GM19025 (cell line): ENCODE results near the gene BICDL2.
A peak's percentile ranks its signal among the peaks of the same experiment; 100 is the strongest.

Experiments
- ATAC-seq: cut with Tn5 transposase; IDR thresholded peaks from one replicate; pipeline ENCODE4 v1.9.1; 2021; ENCODE audit warnings: mild to moderate bottlenecking, low read depth, moderate library complexity; ENCODE audit not compliant: unreplicated experiment

The BICDL2 gene

DNA sequence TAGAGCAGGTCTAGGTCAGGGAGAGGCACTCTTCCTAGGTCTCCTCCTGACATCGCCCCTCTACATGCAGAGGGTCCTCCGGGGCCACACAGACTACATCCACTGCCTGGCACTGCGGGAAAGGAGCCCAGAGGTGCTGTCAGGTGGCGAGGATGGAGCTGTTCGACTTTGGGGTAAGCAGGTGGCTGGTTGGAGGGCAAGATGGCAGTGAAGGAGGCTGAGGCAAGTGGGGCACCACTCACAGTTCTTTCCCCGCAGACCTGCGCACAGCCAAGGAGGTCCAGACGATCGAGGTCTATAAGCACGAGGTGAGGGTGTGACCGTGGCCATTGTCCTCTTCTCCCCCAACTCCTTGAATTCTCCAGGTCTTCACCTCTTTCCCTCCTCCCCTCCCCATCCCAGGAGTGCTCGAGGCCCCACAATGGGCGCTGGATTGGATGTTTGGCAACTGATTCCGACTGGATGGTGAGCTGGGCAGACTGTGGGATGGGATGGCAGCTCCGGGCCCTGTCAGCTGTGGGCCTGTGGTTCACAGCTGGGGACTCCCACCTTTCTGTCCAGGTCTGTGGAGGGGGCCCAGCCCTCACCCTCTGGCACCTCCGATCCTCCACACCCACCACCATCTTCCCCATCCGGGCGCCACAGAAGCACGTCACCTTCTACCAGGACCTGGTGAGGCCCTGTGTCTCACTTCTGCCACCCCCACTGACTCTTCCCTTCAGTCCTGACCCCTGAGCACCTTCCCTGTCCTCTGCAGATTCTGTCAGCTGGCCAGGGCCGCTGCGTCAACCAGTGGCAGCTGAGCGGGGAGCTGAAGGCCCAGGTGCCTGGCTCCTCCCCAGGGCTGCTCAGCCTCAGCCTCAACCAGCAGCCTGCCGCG lies 9.9 kb downstream of the BICDL2 start:
- ATAC-seq = no peak

DNA sequence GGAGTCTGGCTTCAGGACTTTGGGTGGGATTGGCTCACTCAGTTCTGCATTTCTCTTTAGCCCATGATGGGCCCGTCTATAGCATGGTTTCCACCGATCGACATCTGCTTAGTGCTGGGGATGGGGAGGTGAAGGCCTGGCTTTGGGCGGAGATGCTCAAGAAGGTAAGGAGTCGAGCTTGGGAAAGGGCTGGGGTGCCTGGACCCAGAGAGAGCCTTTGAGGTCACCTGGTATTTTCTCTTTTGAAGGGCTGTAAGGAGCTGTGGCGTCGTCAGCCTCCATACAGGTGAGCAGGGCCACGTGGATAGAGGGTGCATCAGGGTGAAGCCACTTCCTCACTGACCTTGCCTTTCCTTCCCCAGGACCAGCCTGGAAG lies 10.8 kb downstream of the BICDL2 start:
- ATAC-seq = no peak

DNA sequence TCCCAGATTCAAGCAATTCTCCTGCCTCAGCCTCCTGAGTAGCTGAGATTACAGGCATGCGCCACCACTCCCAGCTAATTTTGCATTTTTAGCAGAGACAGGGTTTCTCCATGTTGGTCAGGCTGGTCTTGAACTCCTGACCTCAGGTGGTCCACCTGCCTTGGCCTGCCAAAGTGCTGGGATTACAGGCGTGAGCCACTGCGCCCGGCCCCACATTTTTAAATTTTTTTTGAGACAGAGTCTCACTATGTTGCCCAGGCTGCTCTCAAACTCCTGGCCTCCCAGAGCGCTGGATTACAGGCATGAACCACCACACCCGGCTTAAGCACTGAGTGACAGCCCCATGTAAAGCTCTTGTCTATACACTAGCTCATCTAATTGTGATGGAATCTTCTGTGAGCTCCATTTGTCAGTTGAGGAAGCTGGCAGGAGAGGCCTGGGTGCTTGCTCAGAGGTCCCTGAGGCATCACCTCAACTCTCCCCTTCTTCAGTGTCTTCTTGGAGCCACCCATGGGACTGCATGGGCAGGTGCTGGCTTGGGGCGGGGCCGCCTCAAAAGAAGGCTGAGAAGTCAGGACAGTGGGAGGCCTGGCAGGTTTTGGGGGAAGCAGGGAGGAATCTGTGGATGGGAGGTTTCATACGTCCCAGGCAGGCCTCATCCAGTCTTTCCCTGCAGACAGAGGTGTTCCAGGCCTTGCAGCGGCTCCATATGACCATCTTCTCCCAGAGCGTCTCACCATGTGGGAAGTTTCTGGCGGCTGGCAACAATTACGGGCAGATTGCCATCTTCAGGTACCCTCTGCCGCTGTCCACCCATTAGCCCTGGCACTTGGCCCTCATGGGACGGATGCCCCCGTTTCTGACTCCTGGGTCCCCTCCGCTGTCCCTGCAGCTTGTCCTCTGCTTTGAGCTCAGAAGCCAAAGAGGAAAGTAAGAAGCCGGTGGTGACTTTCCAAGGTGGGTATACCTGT lies 11.4 kb downstream of the BICDL2 start:
- no peak for ATAC-seq

DNA sequence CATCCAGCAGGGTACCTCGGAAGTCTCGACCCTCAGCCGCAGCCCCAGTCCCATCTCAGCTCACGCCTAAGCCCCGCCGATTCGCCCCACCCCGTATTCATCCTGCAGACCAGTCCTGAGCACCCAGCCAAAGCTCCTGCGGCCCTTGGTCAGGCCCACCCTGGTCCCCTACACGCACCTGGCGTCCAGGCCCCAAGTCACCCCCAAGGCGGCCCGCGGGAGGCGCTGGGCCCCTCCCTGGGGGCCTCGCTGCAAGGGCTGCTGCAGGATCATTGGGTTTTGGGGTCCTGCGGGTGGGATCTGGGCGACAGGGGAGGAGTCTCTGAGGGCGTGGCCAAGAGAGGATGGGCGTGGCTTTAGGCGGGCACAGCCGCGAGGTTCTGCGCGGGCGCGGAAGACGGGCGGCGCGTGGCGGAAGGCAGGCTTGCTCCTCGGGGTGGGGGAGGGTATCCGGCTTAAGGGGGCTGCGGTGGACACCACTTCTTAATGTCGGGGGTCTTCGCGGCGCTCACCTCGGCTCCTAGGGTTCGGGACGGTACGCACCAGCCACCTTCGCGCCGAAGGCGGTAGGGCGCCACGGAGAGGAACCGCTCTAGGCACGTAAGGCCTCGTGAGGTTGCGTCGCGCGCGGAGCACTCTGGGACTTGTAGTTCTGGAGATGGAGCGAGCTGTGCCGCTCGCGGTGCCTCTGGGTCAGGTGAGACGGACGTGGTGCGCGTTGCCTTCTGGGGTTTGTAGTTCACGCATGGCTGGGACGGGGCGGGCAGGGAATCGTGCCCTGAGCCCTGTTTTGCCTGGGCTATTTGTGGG lies 12.9 kb downstream of the BICDL2 start, which contains the start of the genes HCFC1R1 and THOC6:
Gene HCFC1R1, minus strand, starts transcription at position 274 of the 810 bp plus-strand sequence. Its CDS starts 1 bp downstream, at position 273.
Gene THOC6, plus strand, starts transcription at position 367 of the 810 bp plus-strand sequence. Its CDS starts 292 bp downstream, at position 659.
- peak; percentile 69 for ATAC-seq

DNA sequence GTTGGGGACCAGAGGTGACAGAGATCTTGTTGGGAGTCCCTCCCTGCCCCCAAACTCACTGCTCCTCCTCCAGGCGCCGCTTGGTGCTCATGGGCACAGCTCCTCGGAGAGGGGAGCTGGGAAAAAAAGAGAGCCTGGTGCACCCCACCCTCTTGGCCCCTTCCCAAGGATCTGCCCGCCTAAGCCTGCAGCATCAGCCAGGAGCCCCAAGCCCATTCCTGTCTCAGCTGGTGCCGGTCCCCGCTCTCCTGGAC lies 13.4 kb downstream of the BICDL2 start:
- ATAC-seq = no peak

DNA sequence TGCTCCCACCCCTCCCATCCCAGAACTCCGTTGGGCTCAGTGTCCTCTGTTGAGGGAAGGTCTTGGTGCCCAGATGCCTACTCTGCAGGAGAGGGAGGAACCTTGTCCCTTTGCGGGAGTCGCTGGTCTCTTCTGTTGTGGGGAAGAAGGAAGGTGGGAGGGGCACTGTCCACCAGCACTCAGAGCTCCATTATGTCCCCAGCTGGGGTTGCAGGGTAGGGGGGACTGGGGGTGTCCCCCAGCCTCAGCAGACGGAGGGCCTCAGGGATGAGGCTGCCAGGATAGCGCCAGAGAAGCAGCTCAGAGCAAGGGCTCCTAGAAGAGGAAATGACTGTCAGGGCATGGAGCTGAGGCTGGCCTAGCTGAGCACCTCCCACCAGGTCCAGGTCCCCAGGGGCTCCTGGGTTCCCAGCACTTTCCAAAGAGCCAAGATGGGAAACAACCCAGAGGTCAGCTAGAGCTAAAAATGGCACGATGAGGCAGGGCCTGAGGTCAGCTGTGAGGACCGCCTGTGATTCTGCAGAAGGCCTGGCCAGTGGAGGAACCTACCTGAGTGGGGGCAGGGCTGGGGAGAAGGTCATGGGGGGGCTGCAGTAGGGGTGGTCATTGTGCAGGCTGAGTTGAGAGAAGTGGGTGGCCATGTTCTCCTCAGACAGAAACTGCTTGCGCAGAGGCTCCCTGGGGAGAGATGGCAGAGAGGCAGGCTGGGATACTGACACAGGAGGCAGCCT lies 13.9 kb downstream of the BICDL2 start:
- no peak for ATAC-seq

DNA sequence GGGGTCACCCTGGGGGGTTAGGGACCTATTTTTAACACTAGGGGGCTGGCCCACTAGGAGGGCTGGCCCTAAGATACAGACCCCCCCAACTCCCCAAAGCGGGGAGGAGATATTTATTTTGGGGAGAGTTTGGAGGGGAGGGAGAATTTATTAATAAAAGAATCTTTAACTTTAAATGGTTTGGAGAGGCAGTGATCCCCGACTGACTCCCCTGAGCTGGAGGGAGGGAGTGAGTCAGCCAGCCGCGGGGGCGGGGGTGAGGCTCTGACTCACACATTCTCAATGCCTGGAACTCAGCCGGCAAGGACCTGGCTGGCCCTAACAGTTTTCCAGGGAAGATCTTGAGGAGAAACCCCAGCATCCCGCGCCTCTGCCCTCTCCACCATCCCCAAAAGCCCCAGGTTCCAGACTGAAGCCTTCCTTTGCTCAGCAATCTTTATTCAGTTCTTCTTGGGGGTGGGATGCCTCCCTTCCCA lies 14.5 kb downstream of the BICDL2 start:
- no peak for ATAC-seq

DNA sequence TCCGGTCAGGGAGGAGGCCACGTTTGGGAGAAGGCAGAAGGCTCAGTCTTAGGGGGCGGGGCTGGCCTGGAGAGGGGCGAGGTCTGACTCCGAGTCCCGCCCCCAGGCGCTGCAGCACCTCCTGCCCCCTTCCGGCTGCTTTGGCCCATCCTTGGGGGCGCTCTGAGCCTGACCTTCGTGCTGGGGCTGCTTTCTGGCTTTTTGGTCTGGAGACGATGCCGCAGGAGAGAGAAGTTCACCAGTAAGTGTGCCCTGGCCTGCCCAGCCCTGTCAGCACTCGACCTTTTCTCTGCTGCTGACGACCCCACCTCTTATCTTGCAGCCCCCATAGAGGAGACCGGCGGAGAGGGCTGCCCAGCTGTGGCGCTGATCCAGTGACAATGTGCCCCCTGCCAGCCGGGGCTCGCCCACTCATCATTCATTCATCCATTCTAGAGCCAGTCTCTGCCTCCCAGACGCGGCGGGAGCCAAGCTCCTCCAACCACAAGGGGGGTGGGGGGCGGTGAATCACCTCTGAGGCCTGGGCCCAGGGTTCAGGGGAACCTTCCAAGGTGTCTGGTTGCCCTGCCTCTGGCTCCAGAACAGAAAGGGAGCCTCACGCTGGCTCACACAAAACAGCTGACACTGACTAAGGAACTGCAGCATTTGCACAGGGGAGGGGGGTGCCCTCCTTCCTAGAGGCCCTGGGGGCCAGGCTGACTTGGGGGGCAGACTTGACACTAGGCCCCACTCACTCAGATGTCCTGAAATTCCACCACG lies 15.1 kb downstream of the BICDL2 start:
- ATAC-seq = no peak

DNA sequence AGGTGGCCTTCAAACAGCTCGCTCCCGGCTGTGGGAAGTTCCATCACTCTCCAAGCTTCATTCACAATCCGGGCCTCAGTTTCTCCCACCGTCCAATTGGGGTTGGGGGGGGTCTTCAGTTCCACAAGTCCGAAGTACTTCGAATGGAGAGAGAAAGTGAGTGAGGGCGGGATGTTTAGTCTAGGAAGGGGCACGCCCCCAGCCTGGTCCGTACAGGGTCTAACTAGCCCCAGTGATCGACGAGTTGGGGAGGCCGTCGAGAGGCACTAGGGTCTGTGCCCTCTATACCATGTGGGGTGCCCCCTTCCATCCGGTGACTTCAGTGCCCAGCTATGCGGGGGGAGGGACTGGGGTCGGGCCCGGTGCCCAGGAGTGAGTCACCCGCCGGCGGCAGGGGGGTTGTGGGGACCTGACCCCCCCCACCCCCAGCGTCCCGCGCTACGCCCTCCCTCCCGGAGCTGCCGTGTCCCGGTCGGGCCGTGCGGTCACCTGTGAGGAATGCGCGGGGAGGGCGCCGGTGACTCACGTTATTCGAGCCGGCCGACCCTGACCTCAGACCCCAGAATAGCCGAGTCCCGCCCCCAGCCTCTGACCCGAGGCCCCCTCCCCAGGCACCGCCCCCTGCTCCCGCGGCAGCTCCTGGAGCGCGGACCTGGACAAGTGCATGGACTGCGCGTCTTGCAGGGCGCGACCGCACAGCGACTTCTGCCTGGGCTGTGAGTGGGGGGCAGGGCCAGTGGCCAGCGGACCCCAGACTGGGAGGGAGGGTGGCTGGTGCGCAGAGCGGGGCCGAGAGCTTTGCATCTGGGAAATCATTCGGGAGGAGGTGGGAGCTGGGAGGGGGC lies 15.9 kb downstream of the BICDL2 start:
- ATAC-seq = no peak

DNA sequence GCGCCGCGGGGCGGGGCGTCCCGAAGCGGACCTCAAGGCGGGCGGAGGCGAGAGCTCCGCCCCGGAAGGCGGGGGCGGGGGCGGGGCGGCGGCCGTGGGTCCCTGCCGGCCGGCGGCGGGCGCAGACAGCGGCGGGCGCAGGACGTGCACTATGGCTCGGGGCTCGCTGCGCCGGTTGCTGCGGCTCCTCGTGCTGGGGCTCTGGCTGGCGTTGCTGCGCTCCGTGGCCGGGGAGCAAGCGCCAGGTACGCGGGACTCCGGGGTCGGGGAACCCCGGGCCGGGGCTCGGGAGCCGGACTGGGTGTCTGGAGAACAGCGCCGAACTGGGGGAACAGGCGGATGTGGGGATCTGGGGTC lies 16.5 kb downstream of the BICDL2 start, which contains the start of gene TNFRSF12A:
Gene TNFRSF12A, plus strand, starts transcription at position 122 of the 357 bp plus-strand sequence. Its CDS starts 30 bp downstream, at position 152.
- no peak for ATAC-seq

DNA sequence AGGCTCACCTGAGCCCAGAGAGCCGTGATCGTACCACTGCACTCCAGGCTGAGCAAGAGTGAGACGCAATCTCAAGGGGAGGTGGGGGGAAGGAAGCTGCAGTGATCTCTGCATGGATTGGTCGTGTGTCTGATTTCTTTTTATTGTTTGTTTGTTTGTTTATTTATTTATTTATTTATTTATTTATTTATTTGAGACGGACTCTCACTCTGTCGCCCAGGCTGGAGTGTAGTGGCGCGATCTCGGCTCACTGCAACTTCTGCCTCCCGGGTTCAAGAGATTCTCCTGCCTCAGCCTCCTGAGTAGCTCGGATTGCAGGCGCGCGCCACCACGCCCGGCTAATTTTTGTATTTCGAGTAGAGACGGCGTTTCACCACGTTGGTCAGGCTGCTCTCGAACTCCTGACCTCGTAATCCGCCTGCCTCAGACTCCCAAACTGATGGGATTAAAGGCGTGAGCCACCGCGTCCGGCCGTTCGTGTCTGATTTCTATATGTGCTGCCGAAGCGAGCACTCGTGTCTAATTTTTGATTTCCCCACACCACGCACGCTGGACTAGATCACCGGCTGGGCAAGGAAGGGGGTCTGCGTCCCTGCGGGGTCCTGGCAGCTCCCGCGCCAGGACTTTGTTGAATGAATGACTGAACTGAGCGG lies 17.0 kb downstream of the BICDL2 start:
- ATAC-seq = no peak

DNA sequence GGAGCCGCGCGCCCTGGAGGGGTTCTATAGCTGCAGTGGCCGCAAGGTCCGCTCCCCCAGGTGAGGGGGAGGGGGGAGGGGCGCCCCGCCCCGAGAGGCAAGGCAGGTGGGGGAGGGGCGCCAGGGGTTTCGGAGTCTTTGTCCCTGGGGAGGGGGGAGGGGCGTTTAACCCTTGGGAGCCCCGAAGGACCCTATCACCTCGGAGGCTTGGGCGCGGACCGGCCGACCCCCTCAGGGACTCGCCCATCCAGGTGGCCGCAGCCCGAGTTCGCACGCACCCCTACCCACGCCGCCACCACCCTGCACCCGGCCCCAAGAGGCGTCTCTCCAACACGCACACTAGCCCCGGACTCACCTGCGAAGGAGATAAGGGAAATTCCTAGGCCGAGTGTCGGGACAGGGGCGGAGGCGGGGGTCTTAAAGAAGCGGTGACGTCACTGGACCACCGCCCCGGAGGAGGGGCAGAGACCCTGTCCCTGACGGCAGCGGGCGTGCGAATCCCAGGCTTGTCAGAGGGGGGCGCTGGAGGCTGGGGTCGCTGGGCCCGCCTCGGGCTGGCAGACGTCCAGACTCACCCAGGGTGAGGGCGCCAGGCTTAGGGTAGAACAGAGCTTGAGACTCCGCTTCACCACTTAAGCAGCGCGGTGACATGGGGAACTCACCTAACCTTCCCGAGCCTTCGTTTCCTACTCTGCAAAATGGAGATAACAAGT lies 18.8 kb downstream of the BICDL2 start, which contains the start of gene CLDN6:
Gene CLDN6, minus strand, starts transcription at position 390 of the 713 bp plus-strand sequence. CDS start 2,162 bp downstream, outside the sequence.
- ATAC-seq = no peak

DNA sequence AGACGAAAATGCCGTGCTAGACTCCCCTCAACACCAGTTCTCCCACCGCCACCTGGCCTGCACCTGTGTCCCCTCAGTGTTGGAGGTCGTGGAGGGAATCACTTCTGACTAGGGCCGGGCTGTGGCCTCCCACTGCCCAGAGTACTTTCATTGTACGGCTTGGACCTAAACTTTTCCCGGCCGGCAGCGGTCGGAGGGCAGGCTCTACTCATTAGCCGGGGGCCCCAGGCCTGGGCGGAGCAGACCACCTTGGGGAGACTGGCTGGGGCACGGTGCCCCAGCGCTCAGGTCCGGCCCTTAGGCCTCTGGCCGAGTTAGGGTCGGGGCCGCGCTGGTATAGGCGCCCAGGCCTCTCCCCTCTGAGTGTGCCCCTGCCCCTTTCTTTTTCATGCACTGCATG lies 19.4 kb downstream of the BICDL2 start:
- no peak for ATAC-seq

DNA sequence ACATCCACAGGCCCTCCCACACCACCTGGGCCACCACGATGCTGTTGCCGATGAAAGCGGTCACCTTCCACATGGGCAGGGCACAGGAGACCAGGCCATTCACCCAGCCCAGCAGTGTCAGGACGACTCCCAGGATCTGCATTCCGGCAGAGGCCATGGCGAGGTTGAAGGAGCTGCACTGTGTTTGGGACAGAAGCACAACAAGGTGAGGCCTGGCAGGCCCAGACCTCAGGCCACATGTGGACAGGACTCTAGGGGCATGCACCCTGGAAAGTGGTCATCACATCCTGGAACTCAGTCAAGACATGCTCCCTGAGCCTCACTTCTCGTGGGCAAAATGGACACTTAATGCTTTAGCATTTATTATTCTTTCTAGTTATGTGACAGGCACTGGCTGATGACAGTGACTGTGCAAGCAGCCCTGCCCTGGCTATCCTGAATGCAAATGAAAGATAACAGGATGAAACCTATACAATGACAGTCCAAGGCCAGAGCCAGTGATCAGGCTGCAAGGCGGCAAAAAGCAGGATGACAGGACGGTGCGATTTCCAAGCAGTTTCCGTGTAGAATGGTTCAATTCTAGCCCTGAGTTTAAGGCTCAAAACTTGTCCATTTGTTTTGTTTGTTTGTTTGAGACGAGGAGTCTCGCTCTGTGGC lies 20.8 kb downstream of the BICDL2 start:
- no peak for ATAC-seq

DNA sequence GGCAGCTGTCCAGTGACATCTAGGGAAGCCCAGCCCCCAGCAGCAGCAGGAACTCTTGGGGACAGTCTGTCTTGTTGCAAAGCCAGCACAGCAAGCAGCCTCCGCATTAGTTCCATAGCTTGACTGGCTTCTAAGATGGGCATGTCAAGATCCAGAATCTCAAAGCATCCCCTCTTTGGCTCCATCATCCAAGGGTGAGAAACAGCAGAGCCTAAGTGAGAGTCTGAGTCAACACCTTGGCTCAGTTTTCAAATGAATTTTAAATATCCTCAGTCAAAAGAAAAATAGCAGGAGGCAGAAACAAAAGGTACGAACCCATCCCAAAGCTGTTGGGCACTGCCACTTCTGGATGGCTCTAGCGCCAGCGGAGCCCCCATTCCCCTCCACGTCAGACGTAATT lies 21.8 kb downstream of the BICDL2 start:
- no peak for ATAC-seq

DNA sequence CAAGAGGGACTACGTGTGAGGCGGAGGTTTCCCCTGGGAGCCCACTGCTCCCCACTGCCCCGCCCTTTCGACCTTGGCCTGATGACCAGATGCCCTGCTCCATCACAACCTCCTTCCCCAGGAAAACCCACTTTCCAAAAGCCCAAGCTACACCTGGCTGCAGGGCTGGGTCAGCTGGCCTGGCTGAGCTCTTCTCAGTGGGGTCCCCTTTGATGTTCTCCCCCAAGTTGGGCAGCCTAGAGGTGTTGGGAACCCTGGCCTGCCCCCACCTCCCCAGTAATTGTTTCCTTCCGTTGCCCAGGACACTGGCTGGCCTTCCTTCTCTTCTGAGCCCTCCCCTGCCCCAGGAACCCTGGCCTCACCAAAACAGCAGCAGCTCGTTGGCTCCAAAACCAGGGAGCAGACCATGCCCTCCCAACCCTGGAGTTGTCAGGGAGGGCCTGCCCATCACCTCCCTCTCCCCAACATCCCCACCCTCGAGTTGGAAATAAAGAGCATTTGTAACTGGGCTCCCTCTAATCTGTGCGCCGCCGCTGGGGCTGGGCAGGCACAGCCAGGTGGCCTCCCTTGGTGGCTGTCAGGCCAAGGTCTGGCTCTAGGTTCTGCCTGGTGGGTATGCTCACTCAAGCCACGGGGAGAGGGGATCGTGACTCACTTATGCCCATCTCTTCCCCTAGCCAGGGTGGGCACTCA lies 22.6 kb downstream of the BICDL2 start:
- no peak for ATAC-seq
